ENCODE results near the gene NR1H3.

NR1H3 gene

GRCh38 chr11:47244448-47245350 is 13.1 kb upstream of the NR1H3 start:
- no peak for DNase-seq

GRCh38 chr11:47245611-47246357 is 12.0 kb upstream of the NR1H3 start:
- no peak for DNase-seq

DNA sequence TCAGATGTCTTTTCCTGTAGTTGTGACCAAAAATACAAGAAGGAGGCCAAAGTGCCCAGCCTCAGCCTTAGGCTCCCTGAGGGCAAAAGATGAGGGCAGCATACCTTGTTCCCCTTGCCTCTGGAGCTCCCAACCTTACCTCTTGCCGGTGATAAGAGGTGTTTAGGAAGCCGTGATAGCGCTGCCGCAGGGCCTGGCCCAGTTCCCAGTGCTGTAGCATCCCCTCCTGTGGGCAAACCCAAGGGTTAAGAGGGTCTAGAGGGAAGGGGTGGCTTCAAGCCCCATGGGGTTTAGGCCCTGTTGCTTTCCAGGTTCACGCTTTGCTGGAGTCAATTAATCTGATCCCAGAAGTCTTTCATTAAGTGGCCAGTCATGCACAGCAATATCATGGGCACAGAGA is 10.3 kb upstream of the NR1H3 start:
- no peak for DNase-seq

- DNase-seq, result no peak
Observed at GRCh38 chr11:47248304-47248663, 9.5 kb upstream of the NR1H3 start.

DNA sequence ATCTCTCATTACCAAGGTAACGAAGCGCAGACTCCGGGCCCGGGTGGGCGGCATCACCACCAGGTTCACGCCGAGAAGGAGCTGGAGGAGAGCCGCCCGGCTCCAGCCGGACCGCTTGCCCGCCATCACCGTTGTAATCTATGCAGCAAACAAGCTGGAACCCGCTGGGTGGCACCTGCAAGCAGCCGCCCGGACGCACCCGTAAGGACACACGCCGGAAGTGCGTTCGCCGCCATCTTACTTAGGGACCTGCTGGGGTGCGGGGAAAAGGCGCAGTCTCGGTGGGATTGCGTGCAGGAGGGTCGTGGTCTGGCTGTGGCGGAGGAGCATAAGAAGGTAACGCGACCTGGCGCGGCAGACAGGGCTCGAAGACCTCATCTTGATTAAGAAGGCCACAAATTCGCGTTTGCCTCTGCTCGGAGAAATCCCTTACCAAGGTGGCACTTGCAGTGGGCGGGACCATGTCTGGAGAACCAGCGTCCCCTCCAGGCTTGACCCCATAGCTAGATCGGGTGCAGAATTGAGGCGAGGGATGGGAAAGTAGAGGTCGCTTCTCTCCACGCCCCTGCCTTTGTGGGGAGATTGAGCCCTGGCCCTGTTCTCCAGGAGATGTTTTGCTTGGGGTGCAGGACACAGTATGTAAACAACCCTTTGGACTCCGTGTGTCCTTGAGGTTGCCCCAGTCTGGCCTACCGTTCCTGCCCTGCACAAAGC is 9.0 kb upstream of the NR1H3 start, which contains the start of gene ACP2:
Gene ACP2 (minus strand): TSS at position 151 of the 714 bp plus-strand sequence. CDS start 25 bp downstream, at position 126.
- DNase-seq, result peak; percentile 88

DNA sequence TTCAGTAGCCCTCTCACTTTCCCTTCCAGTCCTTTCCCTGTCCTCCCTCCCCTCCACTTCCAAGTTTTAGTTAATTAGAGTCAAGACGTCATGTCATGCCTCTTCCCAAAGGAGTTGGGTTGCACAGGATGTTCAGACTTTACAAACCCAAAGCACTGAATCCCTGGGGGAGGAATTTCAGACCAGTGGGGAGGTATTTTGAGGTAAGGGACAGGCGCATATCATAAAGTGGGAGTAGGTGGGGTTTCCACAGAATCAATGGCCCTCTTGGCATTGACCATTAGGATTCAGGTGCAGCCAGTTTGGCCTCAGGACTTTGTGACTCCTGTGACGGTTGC is 8.4 kb upstream of the NR1H3 start:
- DNase-seq, result no peak

DNA sequence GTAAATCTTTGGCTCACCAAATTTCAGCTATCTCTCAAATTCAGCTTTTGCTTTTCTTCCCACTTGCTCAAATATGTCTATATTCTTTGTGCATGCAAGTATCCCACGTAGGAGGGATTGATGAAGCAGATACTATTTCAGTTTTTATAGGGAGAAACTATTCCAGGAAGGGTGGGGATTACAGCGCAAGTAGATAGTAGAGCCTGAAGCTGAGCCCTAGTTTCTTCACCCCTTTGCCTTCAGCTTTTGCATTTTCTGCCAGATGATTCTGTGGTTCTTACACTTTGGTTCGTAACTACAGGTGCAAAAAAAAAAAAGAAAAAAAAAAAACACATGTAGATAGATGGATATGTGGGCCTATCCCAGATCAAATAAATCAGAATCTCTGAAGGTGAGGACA is 6.0 kb upstream of the NR1H3 start:
- DNase-seq, result no peak

DNA sequence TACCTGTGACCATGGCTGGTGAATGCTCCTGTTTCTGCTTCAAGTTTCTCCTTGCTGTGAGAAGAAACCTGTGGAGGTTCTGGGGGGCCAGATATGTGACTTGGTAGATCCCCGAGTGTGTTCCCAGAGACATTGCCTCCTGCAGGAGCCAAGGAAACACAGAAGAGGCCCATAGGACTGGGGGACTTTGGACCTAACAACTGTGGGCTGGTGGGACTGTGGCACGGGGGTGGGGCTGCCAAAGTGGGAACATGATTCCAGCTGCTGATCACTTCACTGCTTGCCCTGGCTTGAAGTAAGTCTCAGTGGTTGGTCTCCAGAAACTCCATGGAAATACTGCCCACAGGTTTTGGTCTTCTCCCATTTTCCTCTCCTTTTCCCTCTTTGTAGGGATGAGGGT is 4.1 kb upstream of the NR1H3 start:
- no peak for DNase-seq

GRCh38 chr11:47254386-47254785 is 3.4 kb upstream of the NR1H3 start:
- DNase-seq, result no peak

- DNase-seq, result no peak
Observed at GRCh38 chr11:47256374-47256773, 1.4 kb upstream of the NR1H3 start.

- no peak for DNase-seq
Observed at GRCh38 chr11:47257177-47257516, 649 bp upstream of the NR1H3 start.

GRCh38 chr11:47258317-47258902 is 614 bp downstream of the NR1H3 start:
- no peak for DNase-seq

DNA sequence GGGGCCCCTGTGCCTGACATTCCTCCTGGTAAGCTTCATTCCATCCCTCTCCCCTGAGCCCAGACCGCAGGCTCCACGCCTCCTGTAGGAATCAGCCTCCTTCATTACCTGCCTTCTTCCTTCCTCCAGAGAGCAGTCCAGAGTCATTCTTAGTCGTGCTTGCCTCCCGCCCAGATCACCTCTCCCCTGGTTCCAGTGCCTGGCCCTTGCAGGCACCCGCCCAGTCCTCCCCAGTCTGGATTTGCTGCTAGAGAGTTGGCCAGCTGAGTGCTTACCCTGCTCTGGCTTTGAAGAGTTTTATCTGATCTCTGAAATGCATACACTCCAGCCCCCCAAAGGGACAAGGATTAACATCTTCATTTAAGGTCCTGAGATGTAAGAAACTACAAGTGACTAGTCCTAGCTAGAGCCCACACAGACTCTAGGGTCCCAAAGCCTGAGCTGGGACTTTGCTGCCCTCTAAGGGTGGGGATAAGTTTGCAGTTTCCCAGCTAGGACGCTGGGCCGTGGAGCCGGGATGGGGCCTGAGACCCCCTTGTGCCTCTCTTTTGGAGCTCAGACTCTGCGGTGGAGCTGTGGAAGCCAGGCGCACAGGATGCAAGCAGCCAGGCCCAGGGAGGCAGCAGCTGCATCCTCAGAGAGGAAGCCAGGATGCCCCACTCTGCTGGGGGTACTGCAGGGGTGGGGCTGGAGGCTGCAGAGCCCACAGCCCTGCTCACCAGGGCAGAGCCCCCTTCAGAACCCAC is 1.6 kb downstream of the NR1H3 start:
- peak; percentile 42 for DNase-seq

- DNase-seq, result no peak
Observed at GRCh38 chr11:47260366-47260765, 2.6 kb downstream of the NR1H3 start.

DNA sequence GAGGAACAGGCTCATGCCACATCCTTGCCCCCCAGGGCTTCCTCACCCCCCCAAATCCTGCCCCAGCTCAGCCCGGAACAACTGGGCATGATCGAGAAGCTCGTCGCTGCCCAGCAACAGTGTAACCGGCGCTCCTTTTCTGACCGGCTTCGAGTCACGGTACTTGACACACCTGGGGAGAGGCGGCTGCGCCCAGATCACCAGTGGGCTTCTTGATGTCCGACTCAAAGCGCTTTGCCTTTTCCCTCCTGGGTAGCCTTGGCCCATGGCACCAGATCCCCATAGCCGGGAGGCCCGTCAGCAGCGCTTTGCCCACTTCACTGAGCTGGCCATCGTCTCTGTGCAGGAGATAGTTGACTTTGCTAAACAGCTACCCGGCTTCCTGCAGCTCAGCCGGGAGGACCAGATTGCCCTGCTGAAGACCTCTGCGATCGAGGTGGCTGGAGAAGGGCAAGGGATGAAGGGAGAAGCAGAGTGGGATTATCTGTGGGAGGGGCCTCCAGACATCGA is 3.5 kb downstream of the NR1H3 start:
- no peak for DNase-seq

DNA sequence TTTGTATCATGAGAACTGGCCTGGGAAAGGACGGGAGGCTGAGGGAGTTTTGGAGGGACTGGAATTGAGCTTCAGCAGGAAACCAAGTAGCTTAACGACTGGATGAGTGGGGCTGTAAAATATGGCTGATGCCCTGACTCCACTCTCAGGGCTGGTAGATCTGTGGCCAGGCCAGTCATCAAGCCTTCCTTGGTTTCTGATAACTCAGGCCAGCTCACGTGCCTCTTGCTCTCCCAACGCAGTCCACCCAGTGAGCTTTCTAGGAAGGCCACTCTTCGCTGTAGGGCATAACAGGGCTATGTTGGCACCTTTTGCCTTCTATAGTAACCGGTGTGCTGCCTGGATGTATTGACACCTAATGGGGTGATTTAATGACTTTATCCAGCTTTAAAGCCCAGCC is 6.3 kb downstream of the NR1H3 start:
- DNase-seq, result no peak

DNA sequence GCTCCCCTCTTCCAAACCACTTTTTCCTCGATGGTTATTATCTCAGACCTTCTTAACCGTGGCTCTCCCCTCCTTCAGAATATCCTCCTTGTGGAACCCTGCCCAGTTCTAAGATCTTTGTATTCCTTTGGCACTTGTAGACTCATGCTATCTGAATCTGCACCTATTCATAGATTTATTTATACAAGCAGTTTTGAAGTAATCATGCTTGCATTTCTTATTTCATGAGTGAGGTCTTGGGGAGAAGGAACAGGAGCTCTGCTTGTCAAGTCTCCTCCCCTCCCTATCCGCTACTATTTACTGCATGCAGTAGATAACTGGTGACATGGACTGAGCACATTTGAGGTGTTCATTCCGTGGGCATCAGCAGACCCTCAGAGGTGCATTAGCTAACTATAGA is 6.7 kb downstream of the NR1H3 start:
- no peak for DNase-seq

DNA sequence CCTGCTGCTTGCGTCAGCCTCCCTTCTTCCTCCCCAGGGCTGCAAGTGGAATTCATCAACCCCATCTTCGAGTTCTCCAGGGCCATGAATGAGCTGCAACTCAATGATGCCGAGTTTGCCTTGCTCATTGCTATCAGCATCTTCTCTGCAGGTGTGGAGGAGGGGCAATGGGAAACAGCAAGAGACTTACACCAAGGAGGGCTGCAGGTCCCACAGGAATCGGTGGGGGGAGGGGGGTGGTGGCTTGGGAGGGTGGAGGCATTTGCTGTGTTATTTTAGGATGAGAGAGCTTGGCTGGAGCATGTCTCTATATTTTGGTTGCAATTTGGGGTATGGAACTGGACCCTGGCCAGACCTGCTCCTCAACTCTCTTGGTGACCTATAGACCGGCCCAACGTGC is 10.1 kb downstream of the NR1H3 start:
- no peak for DNase-seq

DNA sequence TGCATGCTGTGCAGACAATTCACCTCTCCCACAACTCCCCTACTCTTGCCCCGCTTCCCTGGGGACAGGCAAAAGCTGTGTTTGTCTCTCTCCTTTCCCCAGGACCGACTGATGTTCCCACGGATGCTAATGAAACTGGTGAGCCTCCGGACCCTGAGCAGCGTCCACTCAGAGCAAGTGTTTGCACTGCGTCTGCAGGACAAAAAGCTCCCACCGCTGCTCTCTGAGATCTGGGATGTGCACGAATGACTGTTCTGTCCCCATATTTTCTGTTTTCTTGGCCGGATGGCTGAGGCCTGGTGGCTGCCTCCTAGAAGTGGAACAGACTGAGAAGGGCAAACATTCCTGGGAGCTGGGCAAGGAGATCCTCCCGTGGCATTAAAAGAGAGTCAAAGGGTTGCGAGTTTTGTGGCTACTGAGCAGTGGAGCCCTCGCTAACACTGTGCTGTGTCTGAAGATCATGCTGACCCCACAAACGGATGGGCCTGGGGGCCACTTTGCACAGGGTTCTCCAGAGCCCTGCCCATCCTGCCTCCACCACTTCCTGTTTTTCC is 10.7 kb downstream of the NR1H3 start:
- no peak for DNase-seq

GRCh38 chr11:47269002-47269828 is 11.4 kb downstream of the NR1H3 start:
- peak; percentile 91 for DNase-seq

DNA sequence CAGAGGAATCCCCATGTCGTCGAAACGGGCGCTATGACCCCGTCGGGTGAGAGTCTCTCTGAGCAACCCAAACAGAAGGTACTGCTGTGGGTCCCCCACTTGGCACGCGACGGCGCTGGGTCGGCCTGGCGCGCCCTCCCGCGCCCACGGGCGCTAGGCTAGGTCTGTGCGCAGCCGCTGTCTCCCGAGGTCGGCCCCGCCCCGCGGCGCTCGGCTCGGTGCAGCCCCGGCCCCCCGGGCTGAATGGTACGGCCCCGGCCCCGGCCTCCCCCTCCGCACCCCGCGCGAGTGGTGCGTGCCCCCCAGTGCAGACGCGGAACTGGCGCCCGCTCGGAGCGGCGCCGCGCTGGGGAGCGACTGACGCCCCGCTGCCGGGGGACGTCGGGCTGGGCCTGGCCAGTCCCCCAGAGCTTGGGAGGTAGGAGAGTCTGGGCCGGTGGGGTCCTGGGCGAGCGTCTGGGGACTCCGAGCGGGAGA is 12.1 kb downstream of the NR1H3 start, which contains the start of gene MADD:
Gene MADD (plus strand): TSS at position 305 of the 477 bp plus-strand sequence.
- peak; percentile 88 for DNase-seq
